H1 (cell line): Measurements from ENCODE around the gene LHFPL6. TPM values are rescaled to one million over a fixed set of nuclear protein-coding genes. Genes with fewer than 3 reads are reported as not detected.

Source experiments
- CTCF ChIA-PET: fragments of 300-600 bp; sonication (Branson Sonifier 250); formaldehyde crosslinking; loops from one replicate; lab custom pipeline; 2021; ENCODE audit not compliant: partially characterized antibody; lab: Charles Lee
- POLR2A ChIA-PET: fragments of 300-600 bp; sonication (Branson Sonifier 250); formaldehyde crosslinking; loops from one replicate; lab custom pipeline; 2021; ENCODE audit warnings: inconsistent platforms; ENCODE audit not compliant: partially characterized antibody; lab: Charles Lee
- DNase-seq, 2 experiments: peaks; one replicate each; pipeline versions ENCODE4 v3.0.0 to v3.0.0-alpha.2; 2010 to 2022; ENCODE audit warnings: low spot score in 2 of 2, low read depth in 1 of 2, mixed read lengths in 1 of 2
- FAIRE-seq: peaks from 2 replicates; lab custom pipeline; 2011; peaks lifted over from hg19 to GRCh38; lab: Jason Lieb, UNC
- H2AFZ ChIP-seq: 2 replicates; pipeline ENCODE4 v1.8.1; 2012; ENCODE audit warnings: low read length, inconsistent platforms
- H2AK5ac ChIP-seq: 2 replicates; pipeline ENCODE4 v1.6.1; 2013; ENCODE audit warnings: low read depth, low read length
- H2BK120ac ChIP-seq: replicated peaks from 2 replicates; pipeline ENCODE3; 2013; ENCODE audit warnings: low read depth, low read length, inconsistent platforms
- H2BK12ac ChIP-seq: 2 replicates; pipeline ENCODE4 v1.6.1; 2013; ENCODE audit warnings: low read depth, low read length
- H2BK15ac ChIP-seq: 2 replicates; pipeline ENCODE4 v1.6.1; 2013; ENCODE audit warnings: low read length
- H2BK20ac ChIP-seq: 2 replicates; pipeline ENCODE4 v1.6.1; 2013; ENCODE audit warnings: low read length
- H2BK5ac ChIP-seq: 2 replicates; pipeline ENCODE4 v1.6.1; 2013; ENCODE audit warnings: low read depth, low read length
- H3K14ac ChIP-seq: 2 replicates; pipeline ENCODE4 v1.6.1; 2013; ENCODE audit warnings: inconsistent platforms; ENCODE audit not compliant: insufficient read length
- H3K18ac ChIP-seq: 2 replicates; pipeline ENCODE4 v1.6.1; 2013; ENCODE audit warnings: low read length; ENCODE audit errors: extremely low read depth
- H3K23ac ChIP-seq: 2 replicates; pipeline ENCODE4 v1.6.1; 2013; ENCODE audit warnings: inconsistent platforms; ENCODE audit not compliant: insufficient read length
- H3K23me2 ChIP-seq: 2 replicates; pipeline ENCODE4 v1.6.1; 2013; ENCODE audit warnings: low read depth, low read length
- H3K27ac ChIP-seq: 2 replicates; pipeline ENCODE4 v1.6.1; 2011; ENCODE audit warnings: low read depth, low read length, inconsistent platforms
- H3K27me3 ChIP-seq, 4 experiments: replicated peaks in 1 of 4; 1 replicate in 1 of 4; 2 replicates in 3 of 4; pipeline versions ENCODE4 v1.6.1 to v1.8.1; 2011 to 2013; ENCODE audit warnings: low read length in 3 of 4, mild to moderate bottlenecking in 3 of 4, inconsistent platforms in 2 of 4, mixed read lengths in 2 of 4, moderate library complexity in 1 of 4; ENCODE audit not compliant: control insufficient read depth in 3 of 4, insufficient read depth in 3 of 4; ENCODE audit errors: extremely low read depth in 1 of 4
- H3K36me3 ChIP-seq, 4 experiments: 2 replicates each; pipeline versions ENCODE4 v1.6.1 to v1.8.1; 2011 to 2013; ENCODE audit warnings: mild to moderate bottlenecking in 4 of 4, low read length in 3 of 4, moderate library complexity in 2 of 4, control low read depth in 1 of 4, inconsistent platforms in 1 of 4; ENCODE audit not compliant: insufficient read depth in 4 of 4, control insufficient read depth in 2 of 4
- H3K4ac ChIP-seq: replicated peaks from 2 replicates; pipeline ENCODE3; 2013; ENCODE audit warnings: low read length, low read depth, mixed read lengths, inconsistent platforms; ENCODE audit not compliant: insufficient read length
- H3K4me1 ChIP-seq, 4 experiments: replicated peaks in 1 of 4; 1 replicate in 1 of 4; 2 replicates in 3 of 4; pipeline versions ENCODE4 v1.6.1 to v1.8.1; 2011 to 2013; ENCODE audit warnings: low read length in 3 of 4, inconsistent platforms in 2 of 4, mixed read lengths in 1 of 4; ENCODE audit not compliant: insufficient read depth in 4 of 4, control insufficient read depth in 3 of 4
- H3K4me2 ChIP-seq, 2 experiments: 2 replicates each; pipeline versions ENCODE4 v1.6.1 to v1.8.1; 2011 to 2013; ENCODE audit warnings: low read depth in 2 of 2, low read length in 2 of 2, control low read depth in 1 of 2, inconsistent platforms in 1 of 2, mild to moderate bottlenecking in 1 of 2; ENCODE audit not compliant: insufficient read depth in 1 of 2
- H3K4me3 ChIP-seq, 4 experiments: fragments of 200-600, 300-600 bp in 1 of 4; sonication (generic), shearing (Covaris generic), sonication (Bioruptor Twin) in 1 of 4; 2 replicates each; pipeline versions ENCODE4 v1.5.1 to v1.8.1; 2011 to 2016; ENCODE audit warnings: low read length in 4 of 4, low read depth in 3 of 4, control low read depth in 2 of 4, inconsistent platforms in 2 of 4, mild to moderate bottlenecking in 2 of 4, mixed read lengths in 1 of 4, moderate library complexity in 1 of 4; ENCODE audit not compliant: insufficient read depth in 2 of 4; ENCODE audit errors: extremely low read depth in 1 of 4
- H3K56ac ChIP-seq: replicated peaks from 2 replicates; pipeline ENCODE3; 2013; ENCODE audit warnings: low read depth, mild to moderate bottlenecking, mixed read lengths, low read length, inconsistent platforms; ENCODE audit not compliant: insufficient read length
- H3K79me1 ChIP-seq: 2 replicates; pipeline ENCODE4 v1.6.1; 2013; ENCODE audit warnings: low read depth, low read length, control low read depth
- H3K79me2 ChIP-seq, 2 experiments: 2 replicates each; pipeline versions ENCODE4 v1.6.1 to v1.8.1; 2012 to 2013; ENCODE audit warnings: low read length in 2 of 2, mild to moderate bottlenecking in 2 of 2, inconsistent platforms in 1 of 2; ENCODE audit not compliant: insufficient read depth in 2 of 2, control insufficient read depth in 1 of 2
- H3K9ac ChIP-seq, 4 experiments: replicated peaks in 1 of 4; 1 replicate in 1 of 4; 2 replicates in 3 of 4; pipeline versions ENCODE4 v1.6.1 to v1.8.1; 2011 to 2013; ENCODE audit warnings: low read depth in 3 of 4, low read length in 3 of 4, control low read depth in 2 of 4, mild to moderate bottlenecking in 2 of 4, moderate library complexity in 2 of 4, inconsistent platforms in 1 of 4; ENCODE audit errors: extremely low read depth in 1 of 4
- H3K9me3 ChIP-seq, 2 experiments: 2 replicates each; pipeline versions ENCODE4 v1.6.1 to v1.8.1; 2012 to 2013; ENCODE audit warnings: mild to moderate bottlenecking in 2 of 2, moderate library complexity in 2 of 2, control low read depth in 1 of 2, inconsistent platforms in 1 of 2, low read depth in 1 of 2, low read length in 1 of 2, mixed read lengths in 1 of 2; ENCODE audit not compliant: insufficient read depth in 2 of 2
- H4K20me1 ChIP-seq, 2 experiments: replicated peaks in 1 of 2; 2 replicates each; pipeline versions ENCODE3 to v1.8.1; 2011 to 2013; ENCODE audit warnings: inconsistent platforms in 2 of 2, low read length in 2 of 2, mild to moderate bottlenecking in 1 of 2; ENCODE audit not compliant: insufficient read depth in 2 of 2, control insufficient read depth in 1 of 2
- H4K5ac ChIP-seq: 2 replicates; pipeline ENCODE4 v1.6.1; 2013; ENCODE audit warnings: low read length, low read depth, mixed read lengths, inconsistent platforms; ENCODE audit not compliant: insufficient read length
- H4K8ac ChIP-seq: 2 replicates; pipeline ENCODE4 v1.8.0; 2013; ENCODE audit warnings: mild to moderate bottlenecking, moderate library complexity, low read length, inconsistent platforms; ENCODE audit not compliant: insufficient read depth; ENCODE audit errors: extremely low read depth
- H4K91ac ChIP-seq: replicated peaks from 2 replicates; pipeline ENCODE3; 2013; ENCODE audit warnings: low read length, mixed read lengths, inconsistent platforms; ENCODE audit not compliant: insufficient read length
- ASH2L ChIP-seq: fragments of 200-600, 300-600 bp; sonication (generic); IDR thresholded peaks from one replicate; pipeline ENCODE4 v1.7.1; 2017; ENCODE audit warnings: low read length
- BCL11A ChIP-seq, 2 experiments: IDR thresholded peaks; one replicate each; pipeline ENCODE4 v1.6.1; 2011; ENCODE audit warnings: low read depth in 2 of 2, low read length in 2 of 2, mild to moderate bottlenecking in 2 of 2
- CBX8 ChIP-seq: fragments of 300-800, 300-1000 bp; sonication (generic); IDR thresholded peaks from 2 replicates; pipeline ENCODE4 v1.7.1; 2016; ENCODE audit warnings: low read depth, low read length, borderline replicate concordance
- E2F6 ChIP-seq: IDR thresholded peaks from 2 replicates; pipeline ENCODE4 v1.6.1; 2012; ENCODE audit warnings: inconsistent platforms
- EGR1 ChIP-seq: IDR thresholded peaks from 2 replicates; pipeline ENCODE4 v1.6.1; 2011; ENCODE audit warnings: low read depth, low read length, borderline replicate concordance
- HDAC2 ChIP-seq, 2 experiments: fragments of 300-600 bp in 1 of 2; sonication (generic) in 1 of 2; IDR thresholded peaks; 2 replicates each; pipeline ENCODE4 v1.6.1; 2011 to 2012; ENCODE audit warnings: low read depth in 2 of 2, low read length in 2 of 2, mild to moderate bottlenecking in 2 of 2, moderate library complexity in 2 of 2, borderline replicate concordance in 1 of 2, inconsistent platforms in 1 of 2
- HDAC6 ChIP-seq: IDR thresholded peaks from one replicate; pipeline ENCODE4 v1.7.1; 2012; ENCODE audit warnings: low read depth, mild to moderate bottlenecking, inconsistent platforms, low read length, moderate library complexity
- JUND ChIP-seq: IDR thresholded peaks from 2 replicates; pipeline ENCODE4 v1.6.1; 2011; ENCODE audit warnings: mild to moderate bottlenecking, improper control_type of control experiment, low read length
- KDM5A ChIP-seq: fragments of 200-600 bp; IDR thresholded peaks from 2 replicates; pipeline ENCODE4 v1.7.1; 2012; ENCODE audit warnings: mild to moderate bottlenecking, low read length, inconsistent platforms, mixed read lengths
- PHF8 ChIP-seq: fragments of 200-600 bp; sonication (generic); conservative IDR thresholded peaks from 2 replicates; pipeline ENCODE4 v1.7.1; 2012; ENCODE audit warnings: low read depth, mild to moderate bottlenecking, inconsistent platforms, low read length, moderate library complexity
- POU5F1 ChIP-seq: IDR thresholded peaks from 2 replicates; pipeline ENCODE4 v1.6.1; 2011; ENCODE audit warnings: low read depth, mild to moderate bottlenecking, low read length, moderate library complexity
- RBBP5 ChIP-seq: IDR thresholded peaks from 2 replicates; pipeline ENCODE4 v1.7.1; 2012; ENCODE audit warnings: low read depth, mild to moderate bottlenecking, inconsistent platforms, low read length, moderate library complexity, borderline replicate concordance
- SIX5 ChIP-seq: IDR thresholded peaks from 2 replicates; pipeline ENCODE4 v1.6.1; 2011; ENCODE audit warnings: mild to moderate bottlenecking, low read depth, low read length
- SP1 ChIP-seq: IDR thresholded peaks from 2 replicates; pipeline ENCODE4 v1.6.1; 2011; ENCODE audit warnings: low read depth, low read length
- SP4 ChIP-seq: IDR thresholded peaks from 2 replicates; pipeline ENCODE4 v1.6.1; 2012; ENCODE audit warnings: low read length, inconsistent platforms
- TAF1 ChIP-seq: IDR thresholded peaks from 2 replicates; pipeline ENCODE4 v1.6.1; 2011; ENCODE audit warnings: mild to moderate bottlenecking, low read depth, low read length
- WGBS, 2 experiments: shearing (Covaris generic) in 1 of 2; methylation state at CpG; one replicate each; pipeline versions ENCODE4 v1.1.6 to v1.1.7; 2013 to 2015; ENCODE audit warnings: low lambda C conversion rate in 2 of 2, mixed read lengths in 2 of 2, inconsistent platforms in 1 of 2, low coverage in 1 of 2, missing lambda C conversion rate in 1 of 2; ENCODE audit not compliant: insufficient replicate concordance in 2 of 2, insufficient coverage in 1 of 2, insufficient read length in 1 of 2; ENCODE audit errors: extremely low coverage in 1 of 2, missing lambda C conversion rate in 1 of 2; 5-methylcytosine and 5-hydroxymethylcytosine counted together
- polyA plus RNA-seq, 7 experiments: library from polyadenylated mRNA; depleted of rRNA in 3 of 7; stranded (reverse) in 5 of 7; unstranded in 2 of 7; fragments of >200 nt in 5 of 7; fragments of 200-250 nt in 2 of 7; gene quantifications; 1 replicate in 5 of 7; 2 replicates in 1 of 7; 4 replicates in 1 of 7; pipeline versions ENCODE4 v1.2.1 to v1.2.3, GENCODE V29; 2011 to 2013; ENCODE audit warnings: missing spikeins in 2 of 7, mixed read lengths in 2 of 7
- total RNA-seq: library from RNA; stranded (reverse); fragmentation: NEBNext Ultra II Directional; extraction: Animal tissue kit (Norgen Biotek cat#: 25700); gene quantifications from 2 replicates; pipeline ENCODE4 v1.2.1, GENCODE V29; 2021

Gene LHFPL6
- total and polyA plus RNA-seq, 2 of the 8 experiments (the other 6 are each of a cell fraction or from before 2014, with no cell fraction given), result 7.6 to 17.0 TPM

GRCh38 chr13:39641645-39642044, 38.7 kb upstream of the LHFPL6 start:
- no peak overlapping the region for H3K4me2 ChIP-seq
- TF ChIP-seq EGR1 (no peak), TAF1 (no peak), SP1 (no peak), PHF8 (no peak), POU5F1 (no peak), CBX8 (no peak), SP4 (no peak), E2F6 (no peak), JUND (no peak), KDM5A (no peak), SIX5 (no peak), RBBP5 (no peak), HDAC2 (IDR thresholded peaks at IDR 0.05; ENCODE audit: borderline replicate concordance in 1 of 2, low read depth in 2 of 2, low read length in 2 of 2) (no peak), BCL11A (IDR thresholded peaks at IDR 0.05; ENCODE audit: low read depth in 2 of 2, low read length in 2 of 2) (no peak), HDAC6 (no peak), ASH2L (no peak)

More at GRCh38 chr13:39641645-39642044, 38.7 kb upstream of the LHFPL6 start:
- no peak overlapping the region for H3K56ac ChIP-seq
- H3K4me3 ChIP-seq, result no peak overlapping the region
- H2BK20ac ChIP-seq, result no peak overlapping the region
- H2BK120ac ChIP-seq, result no peak overlapping the region
- H2BK5ac ChIP-seq, result no peak overlapping the region
- no peak overlapping the region for H3K14ac ChIP-seq
- H3K23ac ChIP-seq, result no peak overlapping the region
- no peak overlapping the region for H3K18ac ChIP-seq
- H3K79me2 ChIP-seq, result no peaks in the 10 kb centered on the region
- ChIA-PET POLR2A (no interaction called here), CTCF (no interaction called here)
- no peak overlapping the region for H4K91ac ChIP-seq
- FAIRE-seq, result no peak
- H3K36me3 ChIP-seq, result no peaks in the 10 kb centered on the region
- H3K9ac ChIP-seq, result no peak overlapping the region
- H3K23me2 ChIP-seq, result no peaks in the 10 kb centered on the region
- H4K20me1 ChIP-seq, result no peaks in the 10 kb centered on the region
- no peak overlapping the region for H2BK12ac ChIP-seq
- H3K4me1 ChIP-seq, result no peaks in the 10 kb centered on the region
- H3K27me3 ChIP-seq, result no peaks in the 10 kb centered on the region
- no peak overlapping the region for H2BK15ac ChIP-seq
- H3K79me1 ChIP-seq, result no peaks in the 10 kb centered on the region
- no peak overlapping the region for H4K5ac ChIP-seq
- DNase-seq, result no peak
- H2AK5ac ChIP-seq, result no peak overlapping the region
- no peak overlapping the region for H3K4ac ChIP-seq
- no peaks in the 10 kb centered on the region for H3K9me3 ChIP-seq
- no peak overlapping the region for H4K8ac ChIP-seq
- no peak overlapping the region for H3K27ac ChIP-seq
- no peak overlapping the region for H2AFZ ChIP-seq
- WGBS, 2 experiments, result 89% methylated on average over 1 of the region's 1 CpG; no CpG with 5 or more reads in 1 of the 2 experiments
